Transverse colon (tissue), 4 donors: ENCODE measurements around the gene KIAA1958.

Experiments
- CTCF ChIP-seq, 5 experiments: fragments of 200-600 bp in 3 of 5; fragments of 450-650 bp in 2 of 5; sonication (generic) in 3 of 5; IDR thresholded peaks; 1 replicate in 2 of 5; 2 replicates in 3 of 5; pipeline ENCODE4 v1.5.1; 2016 to 2017; ENCODE audit warnings: antibody characterized with exemption in 5 of 5, inconsistent platforms in 3 of 5, mild to moderate bottlenecking in 2 of 5, moderate library complexity in 1 of 5
- POLR2A ChIP-seq: fragments of 450-650 bp; IDR thresholded peaks from one replicate; pipeline ENCODE4 v1.6.1; 2016; ENCODE audit warnings: antibody characterized with exemption, mild to moderate bottlenecking, moderate library complexity
- POLR2AphosphoS5 ChIP-seq, 3 donors: sonication (generic); formaldehyde crosslinking; IDR thresholded peaks; one replicate each; pipeline ENCODE4 v1.6.1; 2016; ENCODE audit warnings: antibody characterized with exemption in 3 of 3

- no peak for TF ChIP-seq POLR2A
- no peak for TF ChIP-seq POLR2AphosphoS5 (IDR thresholded peaks at IDR 0.05)
- TF ChIP-seq CTCF (IDR thresholded peaks at IDR 0.05) = no peak
Observed at GRCh38 chr9:112535301-112535700, 48.7 kb downstream of the KIAA1958 start.
